ENCODE measurements around the gene SALL3. TPM values are rescaled to one million over a fixed set of nuclear protein-coding genes. Genes with fewer than 3 reads are reported as not detected.

SALL3 gene
- total RNA-seq, 1 donor from 2014 or later: 14.6 TPM

GRCh38 chr18:79006106-79006795 lies 26.6 kb downstream of the SALL3 start:
- H3K4me1 Mint-ChIP-seq (ENCODE audit: unreplicated experiment): no peaks in the 10 kb centered on the region

GRCh38 chr18:79007440-79007839 lies 27.8 kb downstream of the SALL3 start:
- H3K4me1 Mint-ChIP-seq (ENCODE audit: unreplicated experiment): no peaks in the 10 kb centered on the region
- DNase-seq (ENCODE audit: extremely low spot score, unreplicated experiment): no peak
- no peaks in the 10 kb centered on the region for H3K9me3 Mint-ChIP-seq
- no peak overlapping the region for H3K27ac Mint-ChIP-seq
- no peak overlapping the region for H3K4me3 Mint-ChIP-seq
- no peaks in the 10 kb centered on the region for H3K36me3 Mint-ChIP-seq
- peaks cover 3% of the 10 kb centered on the region for H3K27me3 Mint-ChIP-seq
- TF ChIP-seq CTCF (conservative IDR thresholded peaks at IDR 0.05): no peak

More at GRCh38 chr18:79006106-79006795, 26.6 kb downstream of the SALL3 start:
- Mint-ChIP-seq H3K27ac (no peak overlapping the region), H3K27me3 (peaks cover 2% of the 10 kb centered on the region), H3K4me3 (no peak overlapping the region), H3K9me3 (no peaks in the 10 kb centered on the region), H3K36me3 (no peaks in the 10 kb centered on the region)
- no peak for DNase-seq (ENCODE audit: extremely low spot score, unreplicated experiment)
- no peak for TF ChIP-seq CTCF (conservative IDR thresholded peaks at IDR 0.05)

- TF ChIP-seq CTCF (conservative IDR thresholded peaks at IDR 0.05): no peak
- no peaks in the 10 kb centered on the region for H3K9me3 Mint-ChIP-seq
- no peak for DNase-seq (ENCODE audit: extremely low spot score, unreplicated experiment)
- no peaks in the 10 kb centered on the region for H3K4me1 Mint-ChIP-seq (ENCODE audit: unreplicated experiment)
- peaks cover 9% of the 10 kb centered on the region for H3K27me3 Mint-ChIP-seq
- no peaks in the 10 kb centered on the region for H3K36me3 Mint-ChIP-seq
- H3K4me3 Mint-ChIP-seq: no peak overlapping the region
- no peak overlapping the region for H3K27ac Mint-ChIP-seq
Measured at GRCh38 chr18:79008356-79008940, 28.8 kb downstream of the SALL3 start.

- Mint-ChIP-seq H3K9me3 (no peaks in the 10 kb centered on the region), H3K27me3 (peaks cover 10% of the 10 kb centered on the region), H3K4me3 (no peak overlapping the region), H3K4me1 (ENCODE audit: unreplicated experiment) (no peaks in the 10 kb centered on the region), H3K36me3 (no peaks in the 10 kb centered on the region), H3K27ac (no peak overlapping the region)
- no peak for DNase-seq (ENCODE audit: extremely low spot score, unreplicated experiment)
- TF ChIP-seq CTCF (conservative IDR thresholded peaks at IDR 0.05): no peak
Measured at GRCh38 chr18:79010802-79011201, 31.2 kb downstream of the SALL3 start.

- Mint-ChIP-seq H3K27ac (no peak overlapping the region), H3K36me3 (no peaks in the 10 kb centered on the region), H3K4me1 (ENCODE audit: unreplicated experiment) (no peaks in the 10 kb centered on the region), H3K27me3 (peaks cover 10% of the 10 kb centered on the region), H3K4me3 (no peak overlapping the region), H3K9me3 (no peaks in the 10 kb centered on the region)
- no peak for DNase-seq (ENCODE audit: extremely low spot score, unreplicated experiment)
- no peak for TF ChIP-seq CTCF (conservative IDR thresholded peaks at IDR 0.05)
Measured at GRCh38 chr18:79011300-79011870, 31.8 kb downstream of the SALL3 start.

Data from type B pancreatic cell (in vitro differentiated cells).